AML-193 (cell line): ENCODE results near the gene TMCO4.
"Not testable (repeated sequence)": the region's sequence is repeated elsewhere in the genome, so short reads cannot be mapped to it uniquely, and the experiment has no call there.

Experiments
- DNase-seq, 2 experiments: peaks; one replicate each; lab custom pipeline; 2025; lab: John Stamatoyannopoulos, UW

TMCO4 gene

DNA sequence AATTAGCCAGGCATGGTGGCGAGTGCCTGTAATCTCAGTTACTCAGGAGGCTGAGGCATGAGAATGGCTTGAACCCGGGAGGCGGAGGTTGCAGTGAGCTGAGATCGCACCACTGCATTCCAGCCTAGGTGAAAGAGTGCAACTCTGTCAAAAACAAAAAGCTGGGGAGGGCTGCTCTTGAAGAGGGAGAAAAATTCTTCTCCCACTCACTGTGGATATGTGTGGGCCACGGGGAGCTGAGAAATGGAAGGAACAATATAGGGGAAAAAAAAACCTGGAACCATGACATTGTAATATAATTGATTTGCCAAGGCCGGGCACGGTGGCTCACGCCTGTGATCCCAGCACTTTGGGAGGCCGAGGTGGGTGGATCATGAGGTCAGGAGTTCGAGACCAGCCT, 163.0 kb downstream of the TMCO4 start:
- not testable (repeated sequence) for DNase-seq

DNA sequence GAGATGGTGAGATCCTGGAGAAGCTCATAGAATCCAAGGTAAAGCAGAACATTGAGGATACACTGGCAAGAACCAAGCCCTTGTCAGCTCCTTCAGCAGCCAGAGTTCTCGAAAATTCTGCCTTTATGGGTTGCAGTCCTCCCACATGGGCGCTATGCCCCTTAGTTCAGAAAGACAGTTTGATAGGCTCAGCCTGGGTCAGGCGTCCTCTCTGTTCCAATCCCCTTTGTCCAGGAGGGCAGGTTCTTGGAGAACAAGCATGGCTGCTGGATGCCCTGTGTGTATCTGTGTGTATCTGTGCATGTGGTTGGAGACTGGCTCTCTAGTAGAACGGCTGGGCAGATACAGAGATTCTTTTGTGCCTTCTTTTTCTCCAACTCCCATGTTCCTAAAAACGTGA, 163.7 kb downstream of the TMCO4 start:
- no peak for DNase-seq

DNA sequence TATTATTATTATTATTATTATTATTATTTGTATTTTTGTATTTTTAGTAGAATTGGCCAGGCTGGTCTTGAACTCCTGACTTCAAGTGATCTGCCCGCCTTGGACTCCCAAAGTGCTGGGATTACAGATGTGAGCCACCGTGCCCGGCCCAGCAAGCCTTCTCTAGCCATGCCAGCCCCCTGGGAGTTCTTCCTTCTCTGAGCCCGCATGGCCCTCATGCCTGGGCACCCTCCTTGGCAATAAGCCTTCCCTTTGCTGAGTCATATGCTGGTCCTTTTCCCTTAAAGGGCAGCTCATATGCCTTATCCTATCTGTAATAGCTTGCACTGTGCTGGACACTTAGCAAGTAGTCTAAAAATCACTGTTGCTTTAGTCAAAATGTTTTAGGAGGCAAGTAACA, 164.1 kb downstream of the TMCO4 start:
- no peak for DNase-seq

DNA sequence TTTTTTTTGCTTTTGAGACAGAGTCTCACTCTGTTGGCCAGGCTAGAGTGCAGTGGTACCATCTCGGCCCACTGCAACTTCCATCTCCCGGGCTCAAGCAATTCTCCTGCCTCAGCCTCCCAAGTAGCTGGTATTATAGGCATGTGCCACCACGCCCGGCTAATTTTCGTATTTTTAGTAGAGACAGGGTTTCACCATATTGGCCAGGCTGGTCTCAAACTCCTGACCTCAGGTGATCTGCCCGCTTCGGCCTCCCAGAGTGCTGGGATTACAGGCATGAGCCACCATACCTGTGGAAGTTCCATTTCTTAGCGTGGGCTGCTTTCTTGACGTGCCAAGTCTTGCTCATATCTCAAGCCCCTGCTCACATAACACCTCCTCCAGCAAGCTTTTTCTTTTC, 164.7 kb downstream of the TMCO4 start:
- not testable (repeated sequence) for DNase-seq

DNA sequence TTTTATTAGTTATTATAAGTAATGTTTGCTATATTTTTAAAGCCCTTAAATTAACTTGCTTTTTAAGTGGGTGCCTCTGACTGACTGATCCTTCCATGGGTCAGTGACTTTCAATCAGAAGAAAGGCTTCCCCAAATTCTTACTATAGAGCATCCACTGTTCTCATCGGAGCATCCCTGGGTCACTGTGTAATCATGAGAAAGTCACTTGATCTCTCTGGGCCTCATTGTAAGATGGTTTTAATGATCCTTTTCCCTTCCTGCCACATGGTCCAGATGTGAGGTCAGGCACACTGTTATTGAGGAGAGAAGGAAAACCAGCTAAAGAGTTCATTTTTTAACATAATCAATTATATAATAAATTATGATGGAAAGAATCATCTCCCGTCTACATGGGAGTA, 166.6 kb downstream of the TMCO4 start:
- no peak for DNase-seq
